Measurements from ENCODE around the gene RRP1B.

GRCh38 chr21:43627527-43627926 lies 31.8 kb upstream of the RRP1B start:
- TF ChIP-seq GATA3 (IDR thresholded peaks at IDR 0.05; ENCODE audit: low read depth, low read length) (no peak), GATA2 (IDR thresholded peaks at IDR 0.05; ENCODE audit: low read depth, low read length) (no peak)
